Measurements from ENCODE around the gene ALMS1.
"Not testable (repeated sequence)": the region's sequence is repeated elsewhere in the genome, so short reads cannot be mapped to it uniquely, and the experiment has no call there.

GRCh38 chr2:73624036-73624435, 238.4 kb downstream of the ALMS1 start:
- TF ChIP-seq CTCF (IDR thresholded peaks at IDR 0.05; ENCODE audit: poor library complexity); EZH2 (IDR thresholded peaks at IDR 0.05; ENCODE audit: borderline replicate concordance): not testable (repeated sequence)

Measured in hepatocyte (in vitro differentiated cells).